Parathyroid adenoma (tissue), 2 donors: Measurements from ENCODE around the gene CSTB.
A peak's percentile ranks its signal among the peaks of the same experiment; 100 is the strongest.

Experiments
- H2AFZ ChIP-seq: fragments of 300-600 bp; sonication (generic); one replicate; pipeline ENCODE4 v1.7.0; 2017; ENCODE audit warnings: antibody characterized with exemption, mild to moderate bottlenecking
- H3K27ac ChIP-seq: fragments of 300-600 bp; sonication (generic); one replicate; pipeline ENCODE4 v1.7.0; 2017
- H3K27me3 ChIP-seq: fragments of 300-600 bp; sonication (generic); one replicate; pipeline ENCODE4 v1.7.0; 2017; ENCODE audit warnings: low read length; ENCODE audit not compliant: control insufficient read depth, insufficient read depth
- H3K36me3 ChIP-seq: fragments of 300-600 bp; sonication (generic); one replicate; pipeline ENCODE4 v1.7.0; 2017; ENCODE audit warnings: low read length; ENCODE audit not compliant: control insufficient read depth, insufficient read depth
- H3K4me1 ChIP-seq: fragments of 300-600 bp; sonication (generic); one replicate; pipeline ENCODE4 v1.7.0; 2017; ENCODE audit warnings: control low read depth
- H3K4me2 ChIP-seq: fragments of 300-600 bp; sonication (generic); one replicate; pipeline ENCODE4 v1.7.0; 2017; ENCODE audit warnings: low read length
- H3K4me3 ChIP-seq: fragments of 300-600 bp; sonication (generic); one replicate; pipeline ENCODE4 v1.7.0; 2017; ENCODE audit warnings: low read depth, low read length
- H3K79me2 ChIP-seq: fragments of 300-600 bp; sonication (generic); one replicate; pipeline ENCODE4 v1.7.0; 2017; ENCODE audit warnings: control low read depth
- H3K9ac ChIP-seq: fragments of 300-600 bp; sonication (generic); one replicate; pipeline ENCODE4 v1.7.0; 2017; ENCODE audit warnings: mild to moderate bottlenecking
- H3K9me3 ChIP-seq: fragments of 300-600 bp; sonication (generic); one replicate; pipeline ENCODE4 v1.7.0; 2017; ENCODE audit warnings: low read length; ENCODE audit not compliant: control insufficient read depth
- TF ChIP-seq, protein P1 (sequence below): fragments of 300-600 bp; sonication (generic); IDR thresholded peaks from one replicate; pipeline ENCODE4 v1.7.0; 2017; ENCODE audit warnings: antibody characterized with exemption, mild to moderate bottlenecking
- donor health status: primary hyperparathyroidism.

Gene CSTB

DNA sequence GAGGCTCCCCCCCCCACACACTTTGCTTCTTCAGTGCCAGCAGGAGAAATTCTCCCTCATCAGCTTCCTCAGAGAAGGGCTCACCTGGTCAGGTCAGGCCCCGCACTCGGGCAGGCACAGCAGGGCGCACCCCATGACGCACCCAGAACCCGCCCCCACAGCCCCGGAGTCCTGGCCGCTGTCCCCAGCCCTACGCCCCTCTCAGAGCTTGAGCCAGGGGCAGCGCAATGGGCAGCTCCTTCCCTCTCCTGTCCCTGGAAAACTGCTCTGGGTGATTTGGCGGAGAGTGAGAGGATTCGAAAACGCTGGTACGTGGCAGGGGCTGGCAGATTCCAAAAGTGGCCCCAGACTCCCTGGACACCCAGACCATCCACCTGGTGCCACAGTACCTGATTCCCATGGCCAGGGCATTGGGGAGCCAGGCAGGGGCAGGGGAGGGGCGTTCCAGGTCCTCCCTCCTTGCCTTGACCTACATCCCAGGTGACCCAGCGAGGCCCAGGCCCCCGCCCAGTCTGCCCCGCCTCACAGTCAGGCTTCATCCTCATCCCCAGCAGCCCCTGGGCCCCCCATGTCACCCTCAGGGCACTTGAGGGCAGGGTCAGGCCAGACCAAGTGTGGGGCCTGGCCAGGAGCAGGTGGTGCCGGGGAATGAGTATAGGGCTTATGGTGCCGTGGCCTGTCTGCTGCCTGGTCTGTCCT is 37.0 kb upstream of the CSTB start:
- Histone ChIP-seq H3K4me3 (no peak overlapping the region), H3K27ac (no peak overlapping the region), H2AFZ (no peak overlapping the region), H3K27me3 (no peaks in the 10 kb centered on the region), H3K9me3 (no peaks in the 10 kb centered on the region), H3K36me3 (no peaks in the 10 kb centered on the region), H3K9ac (no peak overlapping the region), H3K4me2 (no peak overlapping the region), H3K4me1 (no peaks in the 10 kb centered on the region), H3K79me2 (no peaks in the 10 kb centered on the region)
- TF ChIP-seq, protein P1, sequence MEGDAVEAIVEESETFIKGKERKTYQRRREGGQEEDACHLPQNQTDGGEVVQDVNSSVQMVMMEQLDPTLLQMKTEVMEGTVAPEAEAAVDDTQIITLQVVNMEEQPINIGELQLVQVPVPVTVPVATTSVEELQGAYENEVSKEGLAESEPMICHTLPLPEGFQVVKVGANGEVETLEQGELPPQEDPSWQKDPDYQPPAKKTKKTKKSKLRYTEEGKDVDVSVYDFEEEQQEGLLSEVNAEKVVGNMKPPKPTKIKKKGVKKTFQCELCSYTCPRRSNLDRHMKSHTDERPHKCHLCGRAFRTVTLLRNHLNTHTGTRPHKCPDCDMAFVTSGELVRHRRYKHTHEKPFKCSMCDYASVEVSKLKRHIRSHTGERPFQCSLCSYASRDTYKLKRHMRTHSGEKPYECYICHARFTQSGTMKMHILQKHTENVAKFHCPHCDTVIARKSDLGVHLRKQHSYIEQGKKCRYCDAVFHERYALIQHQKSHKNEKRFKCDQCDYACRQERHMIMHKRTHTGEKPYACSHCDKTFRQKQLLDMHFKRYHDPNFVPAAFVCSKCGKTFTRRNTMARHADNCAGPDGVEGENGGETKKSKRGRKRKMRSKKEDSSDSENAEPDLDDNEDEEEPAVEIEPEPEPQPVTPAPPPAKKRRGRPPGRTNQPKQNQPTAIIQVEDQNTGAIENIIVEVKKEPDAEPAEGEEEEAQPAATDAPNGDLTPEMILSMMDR = no peak

DNA sequence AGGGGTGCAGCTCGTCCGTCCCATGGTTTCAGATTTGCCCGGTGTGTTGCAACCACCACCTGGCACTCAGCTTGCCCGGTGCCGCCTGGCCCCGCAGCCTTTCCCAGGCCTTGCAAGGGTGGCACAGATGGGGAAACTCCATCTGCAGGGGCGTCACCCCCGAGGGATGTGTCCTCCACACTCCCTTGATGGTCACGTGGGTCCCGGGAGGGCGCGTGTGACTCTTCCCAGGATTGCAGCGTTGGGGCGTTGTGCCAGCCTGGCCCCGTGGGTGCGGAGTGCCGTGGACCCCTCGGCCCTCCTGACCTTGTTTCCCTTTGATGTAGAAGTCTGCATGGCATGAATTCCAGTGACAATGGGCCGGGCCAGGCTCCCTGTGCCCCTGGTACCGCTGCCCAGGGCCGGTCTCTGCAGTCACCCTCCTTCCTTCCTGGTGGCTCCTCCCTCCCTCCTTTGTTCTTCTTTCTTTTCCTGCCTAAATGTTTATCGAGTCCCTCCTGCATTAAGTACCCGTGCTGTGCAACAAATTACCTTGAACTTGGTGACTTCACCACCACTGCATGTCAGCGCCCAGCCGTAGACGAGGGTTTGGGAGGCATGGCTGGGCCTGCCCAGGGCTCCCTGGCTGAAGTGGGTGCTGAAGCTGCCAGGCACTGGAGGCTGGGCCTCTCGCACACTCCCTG is 36.2 kb upstream of the CSTB start:
- H3K4me3 ChIP-seq = no peak overlapping the region
- H3K36me3 ChIP-seq = no peaks in the 10 kb centered on the region
- TF ChIP-seq, protein P1 = no peak
- no peak overlapping the region for H3K27ac ChIP-seq
- H3K4me2 ChIP-seq = no peak overlapping the region
- no peak overlapping the region for H2AFZ ChIP-seq
- no peaks in the 10 kb centered on the region for H3K79me2 ChIP-seq
- H3K9me3 ChIP-seq = no peaks in the 10 kb centered on the region
- H3K4me1 ChIP-seq = no peaks in the 10 kb centered on the region
- H3K9ac ChIP-seq = no peak overlapping the region
- no peaks in the 10 kb centered on the region for H3K27me3 ChIP-seq

DNA sequence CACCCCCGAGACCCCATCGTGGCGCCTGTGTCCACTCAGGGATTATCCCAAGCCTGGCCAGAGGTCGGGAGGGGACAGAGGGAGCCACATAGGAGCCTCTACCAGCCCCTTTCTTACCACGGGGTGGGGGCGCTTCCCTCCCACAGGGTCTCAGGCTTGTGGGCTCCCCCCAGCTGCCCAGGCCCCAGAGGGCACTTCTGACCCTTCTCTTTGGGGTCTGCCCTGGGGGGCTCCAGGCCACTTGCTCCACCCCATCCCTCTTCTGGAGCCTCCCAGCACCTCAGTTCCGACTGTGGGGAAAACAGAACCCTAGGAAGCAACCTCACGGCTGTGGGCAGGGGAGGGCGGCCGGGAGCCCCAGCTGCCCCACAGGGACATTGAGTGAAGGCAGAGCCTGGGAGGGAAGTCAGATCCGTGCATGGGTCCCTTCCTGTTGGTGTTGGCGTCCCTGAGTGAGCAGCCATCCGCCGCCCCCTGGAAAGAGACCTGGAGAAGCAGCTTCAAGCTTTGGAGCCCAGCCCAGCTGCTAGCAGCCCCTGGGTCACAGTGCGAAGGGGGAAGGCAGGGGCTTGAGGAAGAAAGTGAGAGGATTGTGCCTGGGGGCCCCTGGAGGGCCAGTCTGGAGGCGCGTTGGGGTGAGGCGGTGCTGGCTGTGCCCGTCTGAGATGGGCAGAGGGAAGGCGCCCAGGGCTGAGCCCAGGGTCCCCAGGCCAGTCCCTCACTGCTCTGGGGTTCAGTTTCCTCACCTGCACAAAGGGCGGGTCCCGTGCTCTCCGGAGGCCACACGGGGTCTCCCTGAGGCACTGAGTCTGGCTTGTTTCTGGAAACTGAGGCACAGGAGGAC is 35.4 kb upstream of the CSTB start:
- H3K79me2 ChIP-seq = no peaks in the 10 kb centered on the region
- H3K9me3 ChIP-seq = no peaks in the 10 kb centered on the region
- H3K4me3 ChIP-seq = no peak overlapping the region
- H3K36me3 ChIP-seq = no peaks in the 10 kb centered on the region
- H3K4me2 ChIP-seq = peak overlapping the region; percentile 3
- H3K27me3 ChIP-seq = no peaks in the 10 kb centered on the region
- TF ChIP-seq, protein P1 = no peak
- H3K27ac ChIP-seq = no peak overlapping the region
- peak overlapping the region; percentile 42 for H2AFZ ChIP-seq
- H3K4me1 ChIP-seq = no peaks in the 10 kb centered on the region
- no peak overlapping the region for H3K9ac ChIP-seq

DNA sequence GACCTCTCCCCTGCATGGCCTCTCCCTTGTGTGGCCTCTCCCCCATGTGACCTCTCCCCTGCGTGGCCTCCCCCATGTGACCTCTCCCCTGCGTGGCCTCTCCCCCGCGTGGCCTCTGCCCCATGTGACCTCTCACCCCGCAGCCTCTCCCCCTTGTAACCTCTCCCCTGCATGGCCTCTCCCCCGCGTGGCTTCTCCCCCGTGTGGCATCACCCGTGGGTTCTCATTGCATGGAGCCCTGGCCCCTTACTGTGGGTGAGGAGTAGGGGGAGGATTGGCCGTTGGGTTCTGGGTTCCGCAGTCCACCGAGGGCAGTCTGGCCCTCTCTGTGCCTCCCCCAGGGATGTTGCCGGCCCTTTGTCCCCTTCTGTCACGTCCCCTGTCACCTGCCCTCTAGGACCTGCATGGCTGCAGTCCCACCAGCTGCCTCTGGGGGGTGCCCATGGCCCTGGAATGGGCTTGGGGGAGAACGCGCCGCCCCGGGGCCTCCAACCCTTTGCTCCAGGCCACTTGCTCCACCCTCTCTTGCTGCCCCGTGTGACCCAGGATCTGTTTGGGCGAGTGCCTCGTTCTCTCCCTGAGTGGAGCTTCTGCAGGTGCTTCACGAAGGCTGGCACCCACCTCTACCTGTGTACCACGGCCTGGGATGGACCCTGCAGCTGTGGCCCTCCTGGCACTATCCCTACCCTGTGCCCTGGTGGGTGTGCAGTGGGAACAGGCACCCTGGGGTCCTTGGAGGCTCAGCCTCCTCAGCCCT is 34.6 kb upstream of the CSTB start:
- Histone ChIP-seq H3K9ac (no peak overlapping the region), H3K27me3 (no peaks in the 10 kb centered on the region), H3K36me3 (no peaks in the 10 kb centered on the region), H2AFZ (peak overlapping the region; percentile 42), H3K4me2 (peak overlapping the region; percentile 3), H3K79me2 (no peaks in the 10 kb centered on the region), H3K4me1 (no peaks in the 10 kb centered on the region), H3K4me3 (no peak overlapping the region), H3K27ac (no peak overlapping the region), H3K9me3 (no peaks in the 10 kb centered on the region)
- TF ChIP-seq, protein P1 = peak; percentile 86
